ENCODE results near the gene GDPD3. TPM values are rescaled to one million over a fixed set of nuclear protein-coding genes. Genes with fewer than 3 reads are reported as not detected.
"Not testable (repeated sequence)": the region's sequence is repeated elsewhere in the genome, so short reads cannot be mapped to it uniquely, and the experiment has no call there.

GDPD3 gene
- total RNA-seq, 2 donors from 2014 or later = 1.6 to 5.6 TPM

DNA sequence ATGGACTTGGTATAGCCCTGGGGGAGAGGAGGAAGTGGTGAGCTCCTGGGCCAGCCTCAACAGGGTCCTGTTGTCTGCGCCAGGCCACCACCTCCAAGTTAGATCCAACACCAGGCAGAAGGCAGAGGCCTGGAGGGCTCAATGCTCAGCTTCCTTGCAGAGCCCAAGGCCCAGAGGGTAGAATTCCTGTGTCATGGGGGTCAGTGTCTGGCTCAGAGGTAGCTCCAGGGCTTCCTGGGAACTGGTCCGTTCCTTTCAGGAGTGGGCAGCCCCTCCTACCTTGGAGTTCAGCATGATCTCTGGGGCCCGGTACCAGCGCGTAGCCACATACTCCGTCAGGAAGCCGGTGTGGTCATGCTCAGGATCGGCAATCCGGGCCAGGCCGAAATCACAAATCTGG lies 4.4 kb upstream of the GDPD3 start:
- no peak for DNase-seq (ENCODE audit: low spot score)
- H3K36me3 Mint-ChIP-seq = no peaks in the 10 kb centered on the region
- no peak overlapping the region for H3K4me3 Mint-ChIP-seq
- no peak for ATAC-seq
- H3K9me3 Mint-ChIP-seq = no peaks in the 10 kb centered on the region
- peaks cover 17 to 22% of the 10 kb centered on the region in 2 donors for H3K4me1 Mint-ChIP-seq (ENCODE audit: low read depth in 2 of 2)
- no peak overlapping the region for H3K27ac Mint-ChIP-seq
- no peaks in the 10 kb centered on the region for H3K27me3 Mint-ChIP-seq

DNA sequence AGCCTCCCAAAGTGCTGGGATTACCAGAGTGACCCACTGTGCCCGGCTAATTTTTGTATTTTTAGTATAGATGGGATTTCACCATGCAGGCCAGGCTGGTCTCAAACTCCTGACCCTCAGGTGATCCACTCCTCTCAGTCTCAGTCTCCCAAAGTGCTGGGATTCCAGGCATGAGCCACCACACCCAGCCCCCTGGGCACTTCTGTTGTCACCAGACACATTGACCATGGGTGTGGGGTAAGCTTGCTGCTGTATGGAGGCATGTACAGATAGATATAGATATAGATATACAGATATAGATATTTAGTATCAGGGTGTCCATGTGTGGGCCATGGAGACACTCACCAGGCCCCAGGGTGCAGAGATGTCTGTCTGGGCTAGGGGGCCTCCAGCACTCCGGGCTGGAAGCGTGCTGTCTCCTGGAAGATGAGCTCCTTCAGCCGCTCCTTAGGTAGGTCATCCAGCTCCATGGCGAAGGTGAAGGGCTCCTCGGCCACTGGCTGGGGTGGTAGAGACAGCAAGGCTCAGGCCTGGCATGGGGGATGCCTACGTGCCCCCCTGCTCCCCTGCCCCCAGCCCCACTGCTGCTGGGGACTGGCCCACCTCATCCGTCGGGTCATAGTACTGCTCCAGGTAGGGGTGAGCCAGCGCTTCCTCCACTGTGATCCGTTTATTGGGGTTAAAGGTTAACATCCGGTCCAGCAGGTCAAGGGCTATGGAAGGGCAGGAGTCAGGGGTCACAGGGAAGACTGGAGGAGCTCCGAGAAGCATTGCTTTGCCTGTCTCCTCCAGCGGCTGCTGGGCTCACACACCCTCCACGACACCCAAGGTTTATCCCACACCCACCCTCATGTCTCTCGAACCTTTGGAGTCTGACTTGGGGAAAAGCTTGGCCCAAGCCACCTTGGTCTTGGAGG lies 3.2 kb upstream of the GDPD3 start:
- ATAC-seq (no peak), DNase-seq (ENCODE audit: low spot score) (no peak)
- Mint-ChIP-seq H3K27ac (no peak overlapping the region), H3K36me3 (no peaks in the 10 kb centered on the region), H3K4me3 (no peak overlapping the region), H3K9me3 (no peaks in the 10 kb centered on the region), H3K27me3 (no peaks in the 10 kb centered on the region), H3K4me1 (ENCODE audit: low read depth in 2 of 2) (peaks cover 13% of the 10 kb centered on the region in 2 donors)

DNA sequence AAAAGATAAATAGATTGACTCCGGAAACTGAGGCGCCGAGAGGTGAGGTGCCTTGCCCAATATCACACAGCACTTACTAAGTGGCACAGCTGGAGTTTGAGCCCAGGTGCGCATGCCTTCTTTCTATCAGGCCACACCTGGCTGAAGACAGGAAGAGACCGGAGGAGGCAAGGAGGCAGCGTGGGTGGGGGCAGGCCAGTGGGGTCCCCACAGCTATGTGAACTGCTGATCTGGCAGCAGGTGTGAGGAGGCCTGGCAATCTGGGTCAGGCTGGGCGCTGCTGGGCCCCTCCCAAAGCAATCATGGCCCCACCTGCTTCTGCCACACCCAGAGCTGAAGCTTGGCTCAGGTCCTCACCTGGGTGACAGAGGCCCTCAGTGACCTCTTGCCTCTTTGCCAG lies 1.9 kb upstream of the GDPD3 start:
- no peak overlapping the region for H3K4me3 Mint-ChIP-seq

DNA sequence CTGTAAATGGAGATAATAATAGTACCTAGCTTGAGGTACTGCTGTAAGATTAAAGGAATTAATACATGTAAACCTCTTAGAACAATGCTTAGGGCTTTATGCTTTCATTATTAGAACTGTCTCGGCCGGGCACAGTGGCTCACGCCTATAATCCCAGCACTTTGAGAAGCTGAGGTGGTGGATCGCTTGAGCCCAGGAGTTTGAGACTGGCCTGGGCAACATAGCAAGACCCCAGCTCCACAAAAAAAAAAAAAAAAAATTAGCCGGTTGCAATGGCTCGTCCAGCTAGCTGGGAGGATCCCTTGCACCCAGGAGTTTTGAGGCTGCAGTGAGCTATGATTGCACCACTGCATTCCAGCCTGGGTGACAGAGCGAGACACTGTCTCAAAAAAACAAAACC lies 1.5 kb upstream of the GDPD3 start:
- H3K4me3 Mint-ChIP-seq; H3K4me1 Mint-ChIP-seq (ENCODE audit: low read depth in 2 of 2); H3K27ac Mint-ChIP-seq; H3K36me3 Mint-ChIP-seq; H3K27me3 Mint-ChIP-seq; DNase-seq (ENCODE audit: low spot score); ATAC-seq; H3K9me3 Mint-ChIP-seq: not testable (repeated sequence)

More for the DNA sequence above, 1.9 kb upstream of the GDPD3 start:
- ATAC-seq (no peak), DNase-seq (ENCODE audit: low spot score) (no peak)
- no peaks in the 10 kb centered on the region for H3K27me3 Mint-ChIP-seq
- no peaks in the 10 kb centered on the region for H3K9me3 Mint-ChIP-seq
- H3K27ac Mint-ChIP-seq = no peak overlapping the region
- H3K36me3 Mint-ChIP-seq = no peaks in the 10 kb centered on the region
- peaks cover 8 to 11% of the 10 kb centered on the region in 2 donors for H3K4me1 Mint-ChIP-seq (ENCODE audit: low read depth in 2 of 2)

DNA sequence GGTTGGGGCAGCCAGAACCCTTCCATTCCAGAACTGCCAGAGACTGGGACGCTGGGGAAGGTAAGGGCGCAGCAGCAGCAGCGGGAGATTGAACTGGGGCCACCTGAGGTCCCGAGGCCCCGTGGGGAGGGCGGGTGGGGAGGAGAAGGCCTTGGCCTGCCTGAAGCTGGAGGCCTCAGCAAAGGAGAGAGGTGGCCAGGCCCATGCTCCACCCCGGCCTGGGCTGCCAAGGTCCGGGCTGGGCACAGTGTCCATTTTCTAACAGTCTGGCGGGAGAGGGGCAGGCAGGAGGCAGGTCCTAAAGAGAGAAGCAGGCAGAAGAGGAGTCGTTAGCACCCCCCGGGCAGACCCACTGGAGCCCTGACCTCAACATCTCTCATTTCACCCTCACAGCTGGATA lies 1.1 kb upstream of the GDPD3 start:
- ATAC-seq (no peak), DNase-seq (ENCODE audit: low spot score) (no peak)
- Mint-ChIP-seq H3K27me3 (no peaks in the 10 kb centered on the region), H3K4me1 (ENCODE audit: low read depth in 2 of 2) (peaks cover 2 to 4% of the 10 kb centered on the region in 2 donors), H3K4me3 (no peak overlapping the region), H3K36me3 (no peaks in the 10 kb centered on the region), H3K27ac (no peak overlapping the region), H3K9me3 (no peaks in the 10 kb centered on the region)

DNA sequence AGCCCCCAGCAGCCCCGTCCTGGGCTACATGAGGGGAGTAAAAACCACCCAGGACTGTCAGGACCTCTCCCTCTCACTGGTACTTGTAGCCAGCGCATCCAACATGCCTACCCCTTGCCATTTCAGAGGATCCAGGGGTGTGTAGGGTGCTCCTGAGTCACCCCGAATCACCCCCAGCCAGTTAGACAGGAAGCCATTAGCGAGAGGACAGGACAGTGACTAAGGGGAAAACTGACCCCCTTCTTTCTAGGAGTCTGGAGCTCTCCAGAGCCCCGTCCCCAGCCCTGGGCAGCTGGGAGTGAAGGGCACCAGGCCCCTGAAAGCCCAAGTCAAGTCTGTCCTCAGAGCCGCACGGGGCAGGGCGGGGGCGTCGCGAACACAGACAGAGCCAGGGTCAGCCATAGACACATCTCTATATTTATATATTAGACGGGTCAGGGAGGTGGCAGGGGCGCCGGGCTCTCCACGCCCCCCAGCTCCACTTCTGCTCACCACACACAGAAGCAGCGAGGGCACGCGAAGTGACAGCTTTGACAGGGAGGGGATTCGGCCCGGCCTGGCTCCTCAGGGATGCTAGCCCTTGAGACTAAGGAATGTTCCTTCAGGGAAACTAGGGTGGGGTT lies 485 bp upstream of the GDPD3 start:
- Mint-ChIP-seq H3K4me1 (ENCODE audit: low read depth in 2 of 2) (peaks cover 0 to 4% of the 10 kb centered on the region in 2 donors), H3K27ac (no peak overlapping the region), H3K4me3 (no peak overlapping the region), H3K9me3 (no peaks in the 10 kb centered on the region), H3K27me3 (no peaks in the 10 kb centered on the region), H3K36me3 (no peaks in the 10 kb centered on the region)
- ATAC-seq (no peak), DNase-seq (ENCODE audit: low spot score) (no peak)

DNA sequence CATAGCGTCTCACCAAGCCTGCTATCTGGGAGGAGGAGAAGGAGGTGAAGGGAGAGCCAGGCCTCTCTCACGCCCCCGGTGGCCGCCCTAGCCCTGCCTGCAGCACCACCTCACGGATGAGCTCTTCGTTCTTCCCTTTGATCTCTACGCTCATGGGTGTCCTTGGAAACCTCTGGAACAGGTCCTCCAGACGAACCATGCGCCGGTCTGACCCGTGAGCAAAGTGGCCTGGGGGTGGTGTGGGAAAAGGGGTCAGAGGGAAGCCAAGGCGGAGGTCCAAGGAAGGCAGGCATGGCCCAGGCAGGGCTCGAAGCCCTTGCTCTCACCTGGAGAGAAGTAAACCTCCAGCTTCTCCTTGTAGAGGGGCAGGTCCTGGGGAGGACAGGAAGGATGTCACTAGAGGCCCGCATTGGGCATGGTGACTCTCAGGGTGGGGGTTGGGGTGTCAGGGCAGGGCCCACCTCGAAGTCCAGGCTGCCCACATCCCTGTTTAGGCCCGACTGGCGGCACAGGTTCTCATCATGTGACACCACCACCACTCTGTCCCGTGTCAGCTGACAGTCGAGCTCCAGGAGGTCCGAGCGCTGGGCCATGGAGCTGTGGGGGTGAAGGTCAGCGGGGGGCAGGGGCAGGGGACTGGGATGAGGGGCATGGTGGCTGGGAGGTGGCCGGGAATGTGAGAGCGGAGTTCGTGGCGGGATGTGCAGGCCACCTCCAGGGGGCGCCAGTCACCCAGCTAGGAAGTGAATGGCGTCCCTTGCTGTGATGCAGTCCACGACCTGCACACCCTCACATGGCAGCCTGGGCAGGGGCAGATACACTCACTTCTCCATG lies 923 bp downstream of the GDPD3 start:
- Mint-ChIP-seq H3K4me3 (no peak overlapping the region), H3K9me3 (no peaks in the 10 kb centered on the region), H3K27ac (no peak overlapping the region), H3K36me3 (no peaks in the 10 kb centered on the region), H3K27me3 (no peaks in the 10 kb centered on the region), H3K4me1 (ENCODE audit: low read depth in 2 of 2) (peaks cover 0 to 4% of the 10 kb centered on the region in 2 donors)
- DNase-seq (ENCODE audit: low spot score) (no peak), ATAC-seq (peak; percentile 67 to 71)

DNA sequence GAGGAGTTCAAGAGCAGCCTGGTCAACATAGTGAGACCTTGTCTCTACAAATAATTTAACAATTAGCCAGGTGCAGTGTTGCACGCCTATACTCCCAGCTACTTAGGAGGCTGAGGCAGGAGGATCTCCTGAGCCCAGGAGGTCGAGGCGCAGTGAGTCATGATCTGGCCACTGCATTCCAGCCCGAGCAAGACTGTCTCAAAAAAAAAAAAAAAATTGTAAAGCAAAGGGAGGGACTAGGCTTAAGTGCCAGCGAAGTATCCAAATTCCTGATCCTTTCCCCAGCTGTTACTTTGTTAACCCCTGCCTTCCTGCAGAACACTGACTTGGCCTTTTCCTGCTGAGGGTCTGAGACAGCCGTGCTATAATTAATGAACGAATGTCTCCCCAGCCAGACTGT lies 2.7 kb downstream of the GDPD3 start:
- DNase-seq (ENCODE audit: low spot score) (no peak), ATAC-seq (no peak)
- H3K4me1 Mint-ChIP-seq (ENCODE audit: low read depth in 2 of 2) = peaks cover 0 to 7% of the 10 kb centered on the region in 2 donors
- H3K27ac Mint-ChIP-seq = no peak overlapping the region
- no peak overlapping the region for H3K4me3 Mint-ChIP-seq
- H3K9me3 Mint-ChIP-seq = no peaks in the 10 kb centered on the region
- H3K27me3 Mint-ChIP-seq = no peaks in the 10 kb centered on the region
- no peaks in the 10 kb centered on the region for H3K36me3 Mint-ChIP-seq

DNA sequence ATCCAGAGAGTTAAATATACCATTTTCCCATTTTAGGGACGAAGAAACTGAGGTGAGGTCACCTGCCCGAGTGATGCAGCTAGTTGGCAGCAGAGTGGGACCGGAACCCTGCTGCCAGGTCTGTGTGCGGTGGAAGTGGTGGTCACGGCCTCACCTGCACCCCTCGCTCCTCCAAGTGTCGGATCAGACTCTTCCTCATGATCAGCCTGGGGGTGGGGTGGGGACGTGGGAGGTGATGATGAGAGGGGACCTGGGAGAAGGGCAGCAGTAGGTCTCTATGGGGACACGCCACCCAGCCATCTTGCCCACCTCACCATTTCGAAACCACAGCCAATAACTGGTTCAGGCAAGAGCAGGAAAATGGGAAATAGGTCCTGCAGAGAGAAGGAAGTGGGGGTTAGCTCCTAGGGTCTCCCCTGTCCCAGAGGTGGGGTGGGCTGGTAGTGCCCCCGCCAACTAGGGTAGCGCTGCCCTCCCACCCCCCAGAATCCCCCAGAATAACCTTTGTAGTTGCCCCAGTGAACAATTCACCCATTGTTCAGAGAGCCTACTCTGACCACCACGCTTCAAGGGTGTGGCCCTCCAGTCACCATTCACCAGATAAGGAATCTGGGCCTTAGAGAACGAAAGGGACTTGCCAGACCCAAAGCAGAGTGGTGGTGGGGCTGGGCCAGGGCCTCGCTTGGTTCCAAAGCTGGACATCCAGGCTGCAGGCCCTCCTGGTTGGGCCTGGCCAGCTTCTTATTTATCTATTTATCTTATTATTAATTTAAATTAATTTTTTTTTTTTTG lies 5.1 kb downstream of the GDPD3 start:
- no peak for DNase-seq (ENCODE audit: low spot score)
- Mint-ChIP-seq H3K27me3 (no peaks in the 10 kb centered on the region), H3K27ac (no peak overlapping the region), H3K4me1 (ENCODE audit: low read depth in 2 of 2) (peaks cover 0 to 7% of the 10 kb centered on the region in 2 donors), H3K36me3 (no peaks in the 10 kb centered on the region), H3K9me3 (no peaks in the 10 kb centered on the region), H3K4me3 (no peak overlapping the region)
- ATAC-seq = no peak

DNA sequence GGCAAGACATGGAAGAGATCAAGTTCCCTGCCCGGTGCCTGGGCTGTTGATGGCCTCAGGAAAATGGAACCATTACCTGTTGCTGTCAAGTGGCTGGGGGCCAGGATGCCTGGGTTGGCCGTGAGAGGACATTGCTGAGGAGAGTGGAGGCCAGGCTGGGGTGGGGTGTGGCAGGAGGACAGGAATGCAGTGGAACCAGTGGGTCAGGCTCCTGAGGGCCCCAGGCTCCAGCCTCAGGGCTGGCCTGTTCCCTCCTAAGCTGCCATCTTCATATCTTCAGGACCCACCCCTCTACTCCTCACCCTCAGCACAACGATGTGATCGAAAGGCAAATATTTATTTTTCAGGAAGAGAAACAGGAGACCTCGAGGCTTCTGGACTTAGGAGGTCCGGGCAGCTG lies 8.8 kb downstream of the GDPD3 start:
- no peaks in the 10 kb centered on the region for H3K27me3 Mint-ChIP-seq
- no peaks in the 10 kb centered on the region for H3K36me3 Mint-ChIP-seq
- no peak overlapping the region for H3K4me3 Mint-ChIP-seq
- no peak overlapping the region for H3K27ac Mint-ChIP-seq
- H3K9me3 Mint-ChIP-seq = no peaks in the 10 kb centered on the region
- peaks cover 0 to 2% of the 10 kb centered on the region in 2 donors for H3K4me1 Mint-ChIP-seq (ENCODE audit: low read depth in 2 of 2)
- DNase-seq (ENCODE audit: low spot score) (no peak), ATAC-seq (no peak)

DNA sequence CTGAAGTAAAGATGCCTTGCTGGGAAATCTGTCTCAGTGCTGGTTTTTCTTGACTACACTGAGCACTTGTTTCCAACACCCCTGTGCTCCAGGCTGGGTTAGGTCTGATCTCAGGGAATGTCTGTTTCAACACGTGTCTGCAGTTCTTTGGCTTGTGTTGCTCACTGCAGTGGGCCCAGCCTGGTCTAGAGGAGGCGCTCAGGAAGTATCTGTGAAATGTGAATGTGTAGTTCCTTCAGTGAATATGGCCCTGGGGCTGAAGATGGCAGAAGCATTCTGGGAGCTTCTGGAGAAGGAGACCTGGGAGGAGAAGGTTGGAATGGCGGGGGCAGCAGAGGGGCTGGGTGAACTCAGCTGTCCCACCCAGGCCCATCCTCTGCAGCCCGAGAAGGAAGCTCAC lies 9.2 kb downstream of the GDPD3 start:
- Mint-ChIP-seq H3K9me3 (no peaks in the 10 kb centered on the region), H3K4me3 (no peak overlapping the region), H3K27me3 (no peaks in the 10 kb centered on the region), H3K36me3 (no peaks in the 10 kb centered on the region), H3K27ac (no peak overlapping the region), H3K4me1 (ENCODE audit: low read depth in 2 of 2) (peaks cover 0 to 2% of the 10 kb centered on the region in 2 donors)
- DNase-seq (ENCODE audit: low spot score) (no peak), ATAC-seq (no peak)

DNA sequence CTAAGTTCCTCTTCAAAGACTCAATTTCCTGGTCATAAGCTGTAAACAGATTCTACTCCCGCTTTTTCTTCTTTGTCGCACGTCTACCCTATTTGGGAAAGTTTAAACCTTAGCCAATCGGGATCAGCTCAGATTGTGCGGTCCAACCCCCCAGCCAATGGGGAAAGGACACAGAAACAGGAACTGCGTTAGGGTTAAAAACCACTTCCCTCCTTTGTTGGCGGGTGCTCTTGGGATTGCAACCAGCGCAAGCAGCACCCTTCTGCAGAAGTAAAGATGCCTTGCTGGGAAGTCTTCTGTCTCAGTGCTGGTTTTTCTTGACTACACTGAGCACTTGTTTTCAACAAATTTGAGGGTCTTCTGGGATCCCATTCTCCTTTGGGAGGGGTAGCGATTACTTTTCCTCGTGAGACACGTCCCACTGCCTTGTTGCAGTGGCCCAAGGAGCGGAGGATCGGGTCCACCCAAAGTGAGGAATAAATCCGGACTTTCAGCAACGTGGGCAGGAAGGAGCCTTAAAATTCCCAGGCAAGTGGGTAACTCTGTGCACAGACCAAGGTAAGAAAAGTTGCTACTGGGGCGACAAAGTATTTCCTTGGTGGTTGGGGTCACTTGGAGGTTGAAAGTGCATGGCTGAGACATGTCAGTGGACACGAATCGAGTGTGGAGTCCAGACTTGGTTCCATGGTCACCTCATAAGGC lies 16.3 kb downstream of the GDPD3 start:
- ATAC-seq (no peak), DNase-seq (ENCODE audit: low spot score) (no peak)
- Mint-ChIP-seq H3K36me3 (peaks cover 11% of the 10 kb centered on the region), H3K4me3 (peak overlapping the region; percentile 57), H3K27ac (peak overlapping the region; percentile 76 to 84), H3K27me3 (no peaks in the 10 kb centered on the region), H3K4me1 (ENCODE audit: low read depth in 2 of 2) (peaks cover 25 to 31% of the 10 kb centered on the region in 2 donors), H3K9me3 (peaks cover 5% of the 10 kb centered on the region)
